Islet of Langerhans (tissue), 1 donor: ENCODE data around the gene PLCB2.

ENCODE experiments used
- FAIRE-seq: peaks from one replicate; lab custom pipeline; 2011; peaks lifted over from hg19 to GRCh38; lab: Jason Lieb, UNC

The PLCB2 gene

DNA sequence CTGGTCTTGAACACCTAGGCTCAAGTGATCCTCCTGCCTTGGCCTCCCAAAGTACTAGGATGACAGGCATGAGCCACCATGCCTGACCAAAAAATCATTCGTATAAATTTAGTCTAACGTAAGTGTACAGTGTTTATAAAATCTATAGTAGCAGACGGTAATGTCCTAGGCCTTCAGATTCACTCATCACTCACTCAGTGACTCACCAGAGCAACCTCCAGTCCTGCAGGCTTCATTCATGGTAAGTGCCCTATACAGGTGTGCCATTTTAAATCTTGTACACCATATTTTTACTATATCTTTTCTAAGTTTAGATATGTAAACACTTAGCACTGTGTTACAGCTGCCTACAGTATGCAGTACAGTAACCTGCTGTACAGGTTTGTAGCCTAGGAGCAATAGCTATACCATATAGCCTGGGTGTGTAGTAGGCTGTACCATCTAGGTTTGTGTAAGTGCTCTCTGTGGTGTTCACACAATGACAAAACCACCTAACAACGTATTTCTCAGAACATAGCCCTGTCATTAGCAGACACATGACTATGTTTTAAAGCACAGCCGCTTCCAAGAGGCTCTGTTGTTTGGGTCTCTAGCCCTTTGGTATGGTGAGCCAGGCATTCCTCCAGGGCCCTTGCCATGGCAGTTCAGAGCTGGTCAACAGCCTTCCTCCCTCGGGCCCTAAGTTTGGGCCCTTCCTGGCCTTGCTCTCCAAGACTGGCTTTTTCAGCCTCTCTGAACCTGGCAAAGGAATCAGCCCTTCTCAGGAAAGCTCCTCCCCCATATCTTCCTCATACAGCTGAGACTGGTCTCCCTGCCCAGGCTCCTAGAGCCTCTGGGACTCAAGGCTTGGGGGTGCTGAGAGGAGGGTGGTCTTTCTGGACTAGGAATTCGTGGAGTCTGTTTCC, 34.9 kb upstream of the PLCB2 start:
- FAIRE-seq, result no peak

DNA sequence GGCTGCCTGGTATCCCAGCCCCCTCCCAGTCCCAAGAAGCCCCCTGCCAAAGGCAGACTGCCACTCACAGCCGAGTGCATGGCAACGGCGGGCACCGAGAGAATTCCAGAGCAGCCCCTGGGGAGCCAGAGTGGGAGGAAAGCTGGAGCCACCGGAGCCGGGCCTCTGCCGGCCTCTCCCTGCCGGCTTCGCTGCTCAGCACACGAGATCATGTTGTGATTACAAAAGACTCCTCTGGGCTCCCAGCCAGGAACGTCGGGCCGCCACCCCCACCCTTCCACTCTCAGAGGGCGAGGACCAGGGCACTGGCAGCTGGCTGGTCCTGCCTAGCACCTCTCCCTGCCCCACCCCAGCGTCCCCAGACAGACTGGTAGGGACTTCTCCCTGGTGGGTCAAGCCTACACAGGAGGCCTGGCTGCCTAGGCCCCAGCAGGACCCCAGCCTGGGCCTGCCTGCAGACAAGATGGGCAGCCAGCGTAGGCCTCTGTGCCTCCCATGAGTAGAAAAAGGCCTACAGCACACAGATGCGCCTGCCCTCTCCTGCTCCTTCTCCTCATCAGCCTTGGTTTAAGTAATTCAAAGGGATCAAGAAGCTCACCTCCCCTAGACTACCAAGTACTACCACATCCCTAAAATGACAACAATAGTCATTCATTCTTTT, 33.1 kb upstream of the PLCB2 start, which contains the start of gene CCDC9B:
TSS of gene CCDC9B (minus strand) at position 200 of the 661 bp plus-strand sequence. CDS start at position 80, 120 bp downstream.
- no peak for FAIRE-seq

DNA sequence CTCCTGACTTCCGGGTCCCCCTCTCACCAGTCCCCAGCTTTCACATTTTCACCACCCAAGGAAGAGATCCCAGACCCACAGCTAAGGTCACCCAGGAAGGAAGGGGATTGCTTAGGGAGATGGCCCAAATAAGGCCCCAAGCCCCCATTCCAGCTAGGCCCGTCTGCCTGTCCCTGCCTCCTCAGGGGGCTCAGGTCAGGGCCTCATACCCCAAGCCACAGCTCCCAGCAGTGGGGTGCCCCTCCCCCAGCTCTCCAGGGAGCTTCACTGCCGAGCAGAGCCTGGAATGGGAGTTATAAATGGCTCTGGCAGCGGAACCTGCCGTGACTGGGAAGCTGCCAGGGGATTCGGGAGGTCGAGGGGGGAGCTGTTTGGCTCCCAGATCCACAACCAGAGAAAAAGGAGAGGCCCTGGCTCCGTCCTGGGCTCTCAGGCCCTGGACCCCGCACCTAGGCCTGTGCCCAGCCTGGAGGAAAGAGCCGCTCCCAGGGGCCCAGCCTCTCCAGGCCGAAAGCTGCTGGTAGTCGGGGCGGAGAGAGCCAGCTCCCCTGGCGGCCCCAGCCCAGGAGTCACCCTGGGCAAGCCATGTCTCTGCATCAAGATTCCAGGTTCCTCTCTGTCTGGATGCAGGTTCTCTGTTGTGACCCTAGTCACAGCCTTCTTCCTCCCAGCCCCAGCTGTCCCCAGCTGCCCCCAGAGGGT, 32.5 kb upstream of the PLCB2 start:
- no peak for FAIRE-seq

DNA sequence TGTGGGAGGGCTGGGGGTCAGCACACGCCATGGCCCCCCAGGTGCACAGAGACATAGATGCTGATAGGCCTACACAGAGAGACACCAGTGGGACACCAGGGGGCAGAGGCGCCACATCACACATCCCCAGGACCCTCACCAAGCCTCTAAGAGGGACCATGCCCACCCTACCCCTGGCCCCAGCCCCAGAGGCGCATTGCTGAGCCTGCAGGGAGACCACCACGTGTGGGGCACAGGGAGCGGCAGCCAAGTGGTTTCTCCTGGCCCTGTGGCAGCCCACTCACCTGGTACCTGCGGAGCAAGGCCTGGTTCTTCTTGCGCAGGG, 31.8 kb upstream of the PLCB2 start:
- no peak for FAIRE-seq

DNA sequence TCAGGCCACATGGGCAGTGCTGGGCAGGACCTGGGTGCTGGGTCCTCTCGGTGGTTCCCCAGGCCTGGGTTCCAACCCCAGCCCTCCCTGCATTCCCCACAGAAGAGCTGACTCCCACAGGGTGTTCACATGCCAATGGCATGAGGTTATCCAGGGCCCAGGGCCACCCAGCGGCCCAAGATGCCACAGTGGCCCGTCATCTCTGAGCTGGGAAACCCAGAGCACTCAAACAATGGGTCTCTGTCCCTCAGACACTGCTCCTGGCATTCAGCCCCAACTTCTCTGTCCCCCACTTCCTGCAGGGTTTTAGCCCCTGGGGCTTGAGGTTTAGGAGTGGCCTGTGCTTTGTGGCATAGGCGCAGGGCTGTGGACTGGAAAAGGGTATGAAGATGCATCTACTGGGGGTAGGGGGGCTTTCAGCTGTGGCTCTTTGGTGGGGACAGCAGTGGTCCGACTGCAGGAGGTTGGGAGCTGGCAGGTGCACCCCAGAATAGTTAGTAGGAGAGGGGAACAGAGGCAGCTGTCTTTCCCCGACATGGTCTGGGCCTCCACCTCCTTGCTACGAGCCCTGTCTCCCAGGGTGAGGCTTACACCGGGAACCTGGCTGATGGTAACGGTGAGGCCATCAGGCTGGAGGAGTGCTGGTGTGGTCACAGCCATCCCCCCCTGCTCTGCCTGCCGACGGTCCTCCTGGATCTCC, 31.3 kb upstream of the PLCB2 start:
- no peak for FAIRE-seq

DNA sequence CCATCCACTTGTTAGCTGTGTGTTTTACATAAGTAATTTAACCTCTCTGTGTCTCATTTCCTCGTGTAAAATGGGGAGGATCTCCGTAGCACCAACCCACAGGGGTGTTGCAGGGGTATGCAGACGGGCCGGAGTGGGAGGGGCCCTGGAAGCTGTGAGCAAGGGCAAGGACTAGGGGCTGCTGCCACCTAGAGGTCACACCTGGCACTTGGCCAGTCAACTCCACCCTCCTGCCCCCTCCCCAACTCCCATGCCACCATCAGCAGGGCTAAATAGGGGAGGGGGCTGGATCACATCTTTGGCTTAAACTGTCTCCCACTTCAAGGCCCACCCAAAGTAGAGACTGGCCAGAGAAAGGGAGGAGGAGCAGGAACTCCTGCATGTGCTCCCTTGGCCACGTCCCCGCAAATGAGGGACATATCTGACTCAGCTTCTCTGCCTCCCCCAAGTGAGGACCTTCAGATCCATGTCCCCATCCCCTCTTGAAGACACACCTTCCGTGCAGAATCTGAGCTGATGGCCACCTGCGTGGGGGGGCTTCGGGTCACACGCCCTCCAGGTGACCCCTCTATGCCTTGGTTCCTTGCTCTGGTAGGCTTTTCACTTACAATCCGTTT, 30.4 kb upstream of the PLCB2 start:
- no peak for FAIRE-seq

DNA sequence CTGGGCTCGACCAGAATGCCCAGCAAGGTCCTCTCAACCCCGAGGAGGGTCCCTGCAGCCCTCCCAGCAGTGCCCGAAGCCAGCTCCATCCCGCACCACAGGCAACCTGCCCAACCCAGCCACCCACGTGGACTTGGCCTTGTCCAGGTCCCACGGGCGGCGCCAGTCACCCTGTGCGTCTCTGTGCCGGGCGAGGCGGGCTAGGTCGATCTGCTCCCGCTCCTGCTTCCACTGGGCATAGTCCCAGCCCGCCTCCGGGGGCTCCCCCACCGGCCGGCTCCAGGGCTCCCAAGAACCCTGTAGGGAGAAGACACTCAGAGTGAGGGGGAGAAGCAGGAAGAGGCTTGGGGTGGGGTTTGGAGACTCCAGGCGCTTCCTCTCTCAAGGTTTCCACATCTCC, 29.9 kb upstream of the PLCB2 start:
- no peak for FAIRE-seq

DNA sequence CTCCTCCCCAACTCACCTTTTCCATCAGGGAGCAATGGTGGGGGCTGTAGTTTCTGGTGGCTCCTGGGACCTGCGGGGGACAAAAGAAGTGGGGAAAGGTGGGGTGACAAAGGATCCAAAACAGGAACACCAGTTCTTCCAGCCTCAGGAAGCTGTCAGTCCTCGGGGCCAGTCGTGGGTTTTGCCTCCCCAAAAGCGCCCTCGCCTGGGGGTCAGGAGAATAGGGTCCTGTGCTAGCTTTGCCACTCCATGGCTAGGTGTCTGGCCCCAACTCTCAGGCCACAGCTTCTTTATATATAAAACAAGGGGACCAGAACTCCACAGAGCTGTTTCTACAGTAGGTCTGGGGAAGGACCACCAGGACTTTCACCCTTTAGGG, 29.0 kb upstream of the PLCB2 start:
- no peak for FAIRE-seq

DNA sequence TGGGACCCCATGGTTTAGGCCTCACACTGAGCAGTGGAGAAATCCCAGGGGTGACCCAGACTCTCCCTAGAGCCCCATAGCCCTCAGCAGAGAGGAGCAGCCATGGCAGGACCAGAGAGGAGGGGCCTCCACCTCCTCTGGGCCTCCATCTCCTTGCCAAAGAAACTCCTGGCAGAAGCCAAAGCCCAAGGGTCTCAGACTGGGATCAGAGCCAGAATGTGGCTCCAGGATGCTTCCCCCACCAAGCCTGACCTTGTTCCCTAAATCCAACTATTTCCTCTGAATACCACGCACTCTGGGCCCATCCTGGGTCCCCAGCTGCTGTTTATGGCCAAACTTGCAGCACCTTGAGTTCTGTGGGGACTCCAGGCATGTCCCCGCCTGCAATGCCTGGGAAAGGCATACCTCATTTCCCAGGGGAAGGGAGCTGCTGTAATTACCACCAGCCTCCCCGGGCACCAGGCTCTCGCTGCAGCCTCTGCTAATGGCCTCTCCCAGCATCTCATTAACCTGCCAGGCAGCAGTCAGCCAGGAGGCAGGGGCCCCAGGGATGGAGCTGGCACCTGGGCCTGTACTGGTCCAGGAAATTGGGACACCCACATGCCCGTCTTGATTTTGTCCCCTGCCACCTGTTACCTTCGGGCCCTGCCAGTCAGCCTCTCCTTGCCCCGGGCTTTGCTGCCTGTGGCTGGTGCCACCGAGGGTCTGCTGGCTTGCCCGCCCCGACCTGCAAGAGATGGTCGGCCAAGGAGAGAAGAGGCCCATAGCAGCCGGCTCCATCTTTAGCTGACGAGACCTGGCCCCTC, 28.4 kb upstream of the PLCB2 start:
- FAIRE-seq, result no peak

DNA sequence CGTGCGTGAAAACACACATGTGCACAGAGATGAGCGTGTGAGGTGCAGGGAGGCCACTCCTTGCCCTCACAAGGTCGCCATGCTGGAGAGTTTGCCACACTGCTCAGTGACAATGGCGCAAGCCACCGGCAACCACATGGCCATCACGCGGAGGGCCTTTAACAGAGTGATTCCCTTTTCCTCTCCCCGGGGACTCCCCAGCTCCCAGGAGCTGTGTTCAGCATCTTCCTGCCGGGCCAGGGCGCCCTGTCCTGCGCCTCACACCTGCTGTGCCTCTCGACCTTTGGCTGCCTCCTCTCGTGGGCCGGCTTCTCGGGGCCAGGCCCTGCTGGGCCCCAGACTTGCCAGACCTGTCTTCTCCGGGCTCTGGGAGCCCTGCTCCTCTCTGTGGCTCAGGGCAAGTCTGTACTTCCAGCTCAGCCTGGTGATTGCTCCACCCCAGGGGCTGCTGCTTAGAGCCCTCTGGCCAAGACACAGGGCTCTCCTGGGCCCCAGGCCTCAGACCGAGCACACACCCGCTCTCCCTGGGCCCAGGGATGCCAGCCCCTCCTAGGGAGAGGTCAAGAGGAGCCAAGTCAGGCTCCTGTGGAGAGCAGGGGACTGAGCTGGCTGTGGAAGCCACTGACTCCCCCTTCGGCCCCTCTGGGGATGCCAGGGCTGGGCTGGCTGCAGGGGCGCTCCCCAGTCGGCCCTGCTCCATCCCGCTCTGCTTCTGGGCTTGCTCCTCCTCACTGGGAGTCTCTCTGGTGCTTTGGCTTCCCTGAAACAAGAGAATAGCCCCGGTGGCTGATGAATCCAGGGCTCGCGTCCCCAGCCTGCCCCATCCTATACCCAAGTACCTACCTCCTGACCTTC, 27.4 kb upstream of the PLCB2 start:
- FAIRE-seq, result no peak

DNA sequence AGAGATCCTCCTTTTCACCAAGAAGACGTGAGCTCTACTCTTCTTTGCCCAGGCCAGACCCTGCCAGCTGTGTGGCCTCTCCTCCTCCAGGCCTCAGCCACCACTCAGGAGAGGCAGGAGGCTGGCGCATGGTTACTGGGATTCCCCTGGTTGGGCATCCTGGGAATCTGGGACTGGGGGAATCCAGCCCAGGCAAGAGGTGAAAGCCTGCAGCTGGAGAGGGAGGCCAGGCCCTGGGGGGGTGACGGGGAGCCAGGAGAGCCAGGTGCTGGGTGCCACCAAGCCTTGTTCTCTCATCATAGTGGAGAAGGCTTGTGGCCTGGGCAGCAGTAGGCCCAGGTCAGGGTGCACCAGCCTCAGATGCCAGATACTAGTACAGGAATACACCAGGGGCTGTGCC, 26.8 kb upstream of the PLCB2 start:
- no peak for FAIRE-seq

DNA sequence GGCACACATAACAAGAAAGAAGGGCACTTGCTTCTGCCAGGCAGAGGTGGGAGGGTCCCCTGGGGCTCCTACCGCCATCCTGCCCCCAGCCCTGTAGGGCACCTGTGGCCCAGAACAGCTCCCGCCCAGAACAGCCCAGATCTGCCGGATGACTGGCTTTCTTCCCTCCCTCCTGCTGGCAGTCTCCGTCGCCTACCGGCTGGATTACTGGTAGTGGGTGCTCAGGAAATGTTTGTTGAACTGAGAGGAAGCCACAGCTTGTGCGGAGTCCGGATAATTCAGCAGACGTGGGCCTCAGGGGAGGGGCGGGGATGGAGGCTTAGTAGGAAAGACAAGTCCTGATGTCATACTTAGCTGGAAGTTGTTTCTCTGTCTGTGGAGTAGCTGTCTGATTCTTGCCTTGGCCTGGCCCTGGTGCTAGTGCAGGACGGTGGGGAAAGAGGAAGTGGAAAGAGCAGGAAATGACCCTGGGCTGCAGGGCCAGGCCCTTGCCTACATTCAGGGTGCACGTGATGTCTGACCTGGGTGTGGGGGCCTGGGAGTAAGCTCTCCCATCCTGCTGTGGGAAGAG, 26.3 kb upstream of the PLCB2 start:
- no peak for FAIRE-seq

DNA sequence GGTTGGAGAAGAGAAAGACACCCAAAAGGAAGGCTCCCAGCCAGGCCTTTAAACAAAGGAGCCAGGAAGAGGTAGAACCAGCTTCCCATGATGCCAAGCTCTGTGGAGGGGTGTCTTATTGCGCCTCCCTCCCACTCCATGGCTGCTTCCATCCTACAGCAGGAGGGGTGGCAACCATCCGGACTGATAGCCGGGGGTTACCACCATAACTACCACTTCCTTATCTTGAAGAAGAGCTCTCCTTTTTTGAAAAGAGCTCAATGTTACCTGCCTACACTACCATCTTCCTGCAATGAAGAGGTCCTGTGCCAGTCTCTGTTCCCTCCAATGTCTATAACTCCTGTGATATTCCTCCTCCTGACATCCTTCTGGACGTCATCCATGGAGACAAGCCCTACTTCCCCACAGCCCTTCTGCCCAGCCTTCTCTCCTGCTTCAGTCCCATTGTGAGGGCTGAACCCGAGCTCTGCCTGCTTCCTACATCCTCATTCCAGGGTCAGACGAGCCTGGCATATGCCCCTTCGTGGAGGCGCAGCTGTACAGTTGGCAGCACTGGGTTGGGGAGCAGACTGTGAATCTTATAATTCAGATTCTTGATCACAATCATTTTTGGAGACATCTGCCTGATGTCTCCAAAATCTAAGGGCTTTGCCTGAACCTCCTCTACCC, 24.5 kb upstream of the PLCB2 start:
- no peak for FAIRE-seq

DNA sequence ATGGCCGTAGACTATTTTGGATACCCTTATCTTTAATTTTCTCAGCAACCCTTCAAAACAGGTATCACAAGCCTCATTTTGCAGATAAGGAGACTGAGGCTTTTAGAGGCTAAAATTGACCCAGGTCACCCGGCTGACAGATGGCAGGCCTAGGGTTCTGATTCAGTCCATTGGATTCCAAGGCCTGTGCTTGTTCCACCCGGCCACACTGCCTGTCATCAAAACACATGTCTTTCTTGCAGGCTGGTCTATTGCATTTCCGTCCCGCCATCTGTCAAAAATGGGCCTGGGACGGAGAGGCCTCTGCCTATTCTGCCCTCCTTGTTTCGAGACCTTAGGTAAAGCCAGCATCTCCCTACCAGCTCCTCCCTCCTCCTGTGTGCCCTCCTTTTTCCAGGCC, 23.9 kb upstream of the PLCB2 start:
- FAIRE-seq, result no peak

DNA sequence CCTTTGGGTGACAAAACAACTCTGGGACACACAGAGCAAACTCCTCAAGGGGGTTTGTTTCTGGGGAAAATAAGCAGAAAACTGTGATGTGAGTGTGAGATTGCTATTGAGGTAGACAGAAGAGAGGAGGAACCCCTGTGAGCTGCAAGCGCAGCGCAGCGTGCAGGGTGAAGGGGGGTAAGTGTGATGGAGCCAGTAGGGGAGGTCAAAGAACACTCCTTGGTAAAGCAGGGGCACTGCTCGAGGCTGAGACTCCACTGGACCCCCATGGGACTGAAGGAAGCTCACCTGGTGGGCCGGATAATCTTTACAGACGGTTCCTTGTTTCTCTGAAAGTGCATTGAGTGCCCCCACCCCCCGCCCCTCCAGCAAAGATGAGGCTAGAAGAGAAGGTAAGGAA, 23.3 kb upstream of the PLCB2 start:
- no peak for FAIRE-seq

DNA sequence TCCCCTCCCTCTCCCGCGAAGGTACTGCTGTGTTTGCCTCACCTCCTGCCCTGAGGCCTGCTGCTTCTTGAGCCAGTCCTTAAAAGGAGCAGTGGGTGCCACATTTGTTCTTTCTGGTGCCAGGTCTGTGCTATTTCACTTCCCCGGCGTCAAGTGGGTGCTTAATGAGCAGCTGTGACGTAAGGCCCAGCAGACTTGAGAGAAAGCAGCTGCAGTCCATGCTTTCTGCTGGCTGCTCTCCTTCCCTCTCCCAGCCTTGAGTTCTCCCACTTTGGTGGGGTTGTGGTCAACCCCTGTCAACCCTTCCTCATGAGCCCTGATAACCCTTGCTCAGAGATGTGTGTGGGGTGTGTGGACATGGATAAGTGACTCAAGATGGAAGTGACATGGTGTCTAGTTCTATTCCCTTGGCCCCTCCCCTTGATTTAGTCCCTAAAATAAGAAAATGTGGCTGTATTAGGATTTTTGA, 22.7 kb upstream of the PLCB2 start:
- FAIRE-seq, result no peak

DNA sequence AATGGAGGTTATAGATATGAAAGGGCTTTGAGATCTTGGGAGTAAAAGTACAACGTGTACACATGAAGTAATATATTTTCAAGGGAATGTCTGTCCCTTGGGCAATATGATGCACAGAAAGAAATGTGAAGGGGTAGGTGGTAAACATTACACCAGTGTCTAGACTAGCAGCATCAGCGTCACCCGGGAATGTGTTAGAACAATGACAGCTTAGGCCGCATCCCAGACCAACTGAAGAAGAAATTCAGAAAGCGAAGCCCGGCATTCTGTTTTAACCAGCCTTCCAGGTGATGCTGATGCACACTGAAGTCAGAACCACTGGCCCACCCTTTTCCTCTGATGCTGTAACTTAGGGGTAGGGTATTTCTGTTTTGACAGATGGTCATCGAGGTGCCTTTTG, 22.1 kb upstream of the PLCB2 start:
- no peak for FAIRE-seq

DNA sequence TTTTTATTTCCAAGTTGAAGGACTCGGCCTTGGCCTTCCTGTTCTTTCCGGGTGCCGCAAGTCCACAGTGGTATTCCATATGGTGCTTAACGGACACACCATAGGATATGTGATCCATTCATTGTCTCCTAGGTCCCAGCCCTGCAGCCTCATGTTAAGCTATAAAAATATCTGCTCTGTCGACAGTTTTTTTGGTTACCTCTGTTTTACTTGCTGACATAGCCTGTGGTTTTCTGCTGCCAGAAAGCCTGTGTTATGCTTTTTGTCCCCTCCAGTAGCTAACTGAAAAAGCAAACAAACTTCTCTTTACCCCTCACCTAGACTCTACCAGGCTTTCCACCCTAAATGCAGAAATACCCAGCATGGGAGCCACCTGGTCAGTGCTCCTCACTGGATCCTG, 21.0 kb upstream of the PLCB2 start:
- FAIRE-seq, result no peak

DNA sequence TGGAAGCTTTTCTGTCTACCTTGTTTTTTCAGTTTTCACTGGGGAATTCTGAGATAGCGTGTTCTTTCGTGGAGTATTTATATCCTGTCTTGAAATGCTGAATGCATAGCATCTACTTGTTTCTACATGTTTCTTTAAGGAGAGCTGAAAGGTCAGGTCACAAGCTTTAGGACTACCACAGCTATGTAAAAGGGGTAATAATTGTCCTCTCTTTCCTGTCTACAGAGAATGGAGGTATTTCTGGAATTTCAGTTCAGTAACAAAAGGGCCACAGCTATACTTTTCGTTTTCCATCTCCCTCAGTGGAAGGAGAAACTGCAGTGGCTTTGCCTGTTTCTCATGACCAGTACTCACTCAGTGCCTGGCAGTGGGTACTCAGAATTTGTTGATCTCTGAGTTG, 20.4 kb upstream of the PLCB2 start:
- FAIRE-seq, result no peak
